Colonic mucosa (tissue), 4 donors: Measurements from ENCODE around the gene PF4V1. TPM values are rescaled to one million over a fixed set of nuclear protein-coding genes. Genes with fewer than 3 reads are reported as not detected.

Experiments
- DNase-seq: peaks from one replicate; pipeline ENCODE4 v3.0.0-alpha.2; 2020
- H3K27ac ChIP-seq: fragments of 200-600 bp; one replicate; pipeline ENCODE4 v1.8.0; 2021
- H3K27me3 ChIP-seq: fragments of 200-600 bp; one replicate; pipeline ENCODE4 v1.8.0; 2021
- H3K36me3 ChIP-seq: fragments of 200-600 bp; one replicate; pipeline ENCODE4 v1.8.0; 2021
- H3K4me1 ChIP-seq: fragments of 200-600 bp; one replicate; pipeline ENCODE4 v1.8.0; 2021; ENCODE audit warnings: mild to moderate bottlenecking
- H3K4me3 ChIP-seq: fragments of 200-600 bp; one replicate; pipeline ENCODE4 v1.8.0; 2021
- H3K9ac ChIP-seq, 2 donors: one replicate each; pipeline ENCODE4 v1.7.0; 2013; ENCODE audit warnings: control low read depth in 2 of 2, low read depth in 2 of 2, low read length in 2 of 2
- H3K9me3 ChIP-seq: fragments of 200-600 bp; one replicate; pipeline ENCODE4 v1.8.0; 2021
- CTCF ChIP-seq: fragments of 200-600 bp; IDR thresholded peaks from one replicate; pipeline ENCODE4 v1.8.0; 2022; ENCODE audit warnings: antibody characterized with exemption, mild to moderate bottlenecking
- intact Hi-C: fragments of 100-400 bp; cut with DNase I; formaldehyde crosslinking; loops from one replicate; pipeline ENCODE4 v1.14.1; 2022
- total RNA-seq, 2 donors: library from RNA; stranded (reverse); fragmentation: NEBNext Ultra II Directional in 1 of 2; extraction: Animal tissue kit (Norgen Biotek cat#: 25700) in 1 of 2; gene quantifications; one replicate each; pipeline ENCODE4 v1.2.1, GENCODE V29; 2021
- donor health status: healthy.
- donor health status: DM: no; HTN: no; CAD: no.
- donor health status: DM: no; HTN: no; CAD: no.

Gene PF4V1
- total RNA-seq, 2 donors from 2014 or later, result not detected

DNA sequence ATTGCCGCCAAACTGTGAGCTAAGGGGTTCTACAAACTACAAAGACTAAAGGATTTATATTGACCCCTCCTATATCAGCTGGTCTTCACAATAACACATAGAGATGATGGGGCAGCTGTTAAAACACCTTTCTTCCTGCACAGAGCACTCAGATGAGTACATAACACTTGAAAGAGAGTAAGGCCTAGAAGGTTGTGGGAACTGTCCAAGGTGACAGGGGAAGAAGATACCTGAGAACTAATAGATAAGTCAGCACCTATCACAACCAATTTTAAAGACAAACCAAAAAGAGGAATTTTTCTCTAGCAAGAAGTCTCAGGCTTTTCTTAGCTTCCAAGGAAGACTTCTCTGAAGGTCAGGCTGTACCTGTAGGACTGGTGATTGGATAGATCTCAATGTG is 35.8 kb upstream of the PF4V1 start:
- Histone ChIP-seq H3K9ac (no peak overlapping the region), H3K36me3 (no peaks in the 10 kb centered on the region), H3K4me3 (no peak overlapping the region), H3K9me3 (no peaks in the 10 kb centered on the region), H3K4me1 (no peaks in the 10 kb centered on the region), H3K27me3 (no peaks in the 10 kb centered on the region), H3K27ac (no peak overlapping the region)
- TF ChIP-seq CTCF, result no peak
- intact Hi-C loops, result no loop called here
- DNase-seq, result no peak

DNA sequence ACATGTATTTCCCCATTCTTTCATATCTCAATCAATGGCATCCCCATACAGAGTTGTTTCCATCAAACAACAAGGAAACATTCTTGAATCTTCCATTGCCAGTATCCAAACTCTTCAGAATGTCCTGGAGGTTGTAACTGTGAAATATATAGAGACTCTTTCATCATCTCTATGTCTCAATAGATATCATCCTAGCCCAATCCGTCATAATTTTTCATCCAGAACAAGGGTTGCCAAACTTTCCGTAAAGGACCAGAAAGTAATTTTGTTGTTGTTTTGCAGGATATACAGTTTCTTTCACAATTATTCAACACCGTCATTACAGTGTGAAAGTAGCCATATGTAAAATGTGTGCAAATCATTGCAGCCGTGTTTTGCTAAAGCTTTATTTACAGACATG is 31.8 kb upstream of the PF4V1 start:
- Histone ChIP-seq H3K4me1 (no peaks in the 10 kb centered on the region), H3K4me3 (no peak overlapping the region), H3K27me3 (no peaks in the 10 kb centered on the region), H3K9me3 (no peaks in the 10 kb centered on the region), H3K9ac (no peak overlapping the region), H3K27ac (no peak overlapping the region), H3K36me3 (no peaks in the 10 kb centered on the region)
- intact Hi-C loops, result no loop called here
- DNase-seq, result no peak
- TF ChIP-seq CTCF, result no peak

DNA sequence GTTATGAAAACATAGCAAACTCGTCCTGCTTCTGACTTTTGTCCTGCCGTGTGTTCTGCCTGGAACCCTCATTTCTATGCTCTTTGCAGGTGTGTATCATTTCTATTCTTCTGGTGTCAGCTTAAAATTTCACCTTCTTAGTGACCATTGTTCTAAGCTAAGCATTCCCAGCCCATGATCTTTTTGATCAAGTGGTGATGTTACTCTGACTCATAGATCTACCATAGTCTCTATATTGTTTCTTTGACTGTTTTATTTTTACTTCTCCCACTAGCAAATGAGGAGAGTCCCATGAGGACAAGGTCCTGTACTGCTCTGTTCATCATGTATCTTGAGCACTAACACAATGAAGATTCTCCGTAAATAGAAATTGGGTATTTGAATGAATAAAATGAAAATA is 30.7 kb upstream of the PF4V1 start:
- H3K36me3 ChIP-seq, result no peaks in the 10 kb centered on the region
- no peak overlapping the region for H3K4me3 ChIP-seq
- H3K9ac ChIP-seq, result no peak overlapping the region
- H3K27me3 ChIP-seq, result no peaks in the 10 kb centered on the region
- DNase-seq, result no peak
- no peak overlapping the region for H3K27ac ChIP-seq
- intact Hi-C loops, result no loop called here
- H3K4me1 ChIP-seq, result no peaks in the 10 kb centered on the region
- no peaks in the 10 kb centered on the region for H3K9me3 ChIP-seq
- no peak for TF ChIP-seq CTCF

GRCh38 chr4:73822812-73823504 is 30.1 kb upstream of the PF4V1 start:
- TF ChIP-seq CTCF, result no peak
- intact Hi-C loops, result no loop called here
- no peak for DNase-seq
- Histone ChIP-seq H3K27me3 (no peaks in the 10 kb centered on the region), H3K4me3 (no peak overlapping the region), H3K4me1 (no peaks in the 10 kb centered on the region), H3K27ac (no peak overlapping the region), H3K9ac (no peak overlapping the region), H3K9me3 (no peaks in the 10 kb centered on the region), H3K36me3 (no peaks in the 10 kb centered on the region)

DNA sequence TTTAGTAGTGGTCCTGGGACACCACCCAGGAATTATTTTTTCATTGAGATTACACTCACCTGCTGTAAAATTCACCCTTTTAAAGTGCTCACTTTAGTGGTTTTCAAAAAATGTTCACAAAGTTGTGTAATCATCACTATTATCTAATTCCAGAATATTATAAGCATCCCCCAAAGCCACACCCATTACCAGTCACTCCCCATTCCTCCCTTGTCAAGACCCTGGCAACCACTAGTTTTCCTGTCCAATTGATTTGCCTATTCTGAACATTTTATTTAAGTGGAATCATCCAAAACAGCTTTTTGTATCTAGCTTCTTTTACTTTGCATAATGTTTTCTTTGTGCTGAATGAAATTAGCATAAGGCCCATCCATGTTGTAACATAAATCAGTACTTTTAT is 29.3 kb upstream of the PF4V1 start:
- Histone ChIP-seq H3K9ac (no peak overlapping the region), H3K4me1 (no peaks in the 10 kb centered on the region), H3K36me3 (no peaks in the 10 kb centered on the region)

More for the DNA sequence above, 29.3 kb upstream of the PF4V1 start:
- intact Hi-C loops, result no loop called here
- Histone ChIP-seq H3K27ac (no peak overlapping the region), H3K27me3 (no peaks in the 10 kb centered on the region), H3K4me3 (no peak overlapping the region), H3K9me3 (no peaks in the 10 kb centered on the region)
- no peak for TF ChIP-seq CTCF
- no peak for DNase-seq
